Prostate gland (tissue), 2 donors: ENCODE data around the gene TFF3. TPM values are rescaled to one million over a fixed set of nuclear protein-coding genes. Genes with fewer than 3 reads are reported as not detected.

Source experiments
- DNase-seq: peaks from one replicate; pipeline ENCODE4 v3.0.0-alpha.2; 2019; ENCODE audit warnings: low spot score
- H3K27ac ChIP-seq, 2 donors: fragments of 200-600 bp; sonication (generic); 2 replicates each; pipeline ENCODE4 v1.5.1; 2017 to 2019
- H3K27me3 ChIP-seq: fragments of 200-600 bp; sonication (generic); replicated peaks from 2 replicates; pipeline ENCODE4 v1.5.1; 2019; ENCODE audit not compliant: insufficient read depth
- H3K36me3 ChIP-seq, 2 donors: fragments of 200-600 bp; sonication (generic); 1 replicate in 1 of 2; 2 replicates in 1 of 2; pipeline versions ENCODE4 v1.5.1 to v1.8.1; 2017 to 2019
- H3K4me1 ChIP-seq: fragments of 200-600 bp; sonication (generic); replicated peaks from 2 replicates; pipeline ENCODE4 v1.5.1; 2019
- H3K4me3 ChIP-seq, 2 donors: fragments of 200-600 bp; sonication (generic); 2 replicates each; pipeline ENCODE4 v1.5.1; 2017 to 2019
- H3K9me3 ChIP-seq: fragments of 200-600 bp; sonication (generic); 2 replicates; pipeline ENCODE4 v1.5.1; 2017
- POLR2A ChIP-seq: fragments of 450-650 bp; IDR thresholded peaks from one replicate; pipeline ENCODE4 v1.6.1; 2016; ENCODE audit warnings: antibody characterized with exemption, mild to moderate bottlenecking
- POLR2AphosphoS5 ChIP-seq: sonication (generic); formaldehyde crosslinking; IDR thresholded peaks from one replicate; pipeline ENCODE4 v1.6.1; 2017; ENCODE audit warnings: antibody characterized with exemption
- WGBS: methylation state at CpG from one replicate; pipeline ENCODE4 v1.1.5; 2018; 5-methylcytosine and 5-hydroxymethylcytosine counted together
- intact Hi-C: fragments of 100-400 bp; cut with DNase I; formaldehyde crosslinking; loops from one replicate; pipeline ENCODE4 v1.14.2; 2022
- total RNA-seq, 2 donors: library from RNA; depleted of rRNA; stranded (reverse); fragments of >200 nt; gene quantifications; one replicate each; pipeline ENCODE4 v1.1.0, GENCODE V29; 2016
- TF ChIP-seq, protein P1 (sequence below), 4 experiments: fragments of 200-600 bp in 2 of 4; fragments of 450-650 bp in 2 of 4; sonication (generic) in 2 of 4; IDR thresholded peaks; 1 replicate in 3 of 4; 2 replicates in 1 of 4; pipeline ENCODE4 v1.5.1; 2016 to 2019; ENCODE audit warnings: antibody characterized with exemption in 4 of 4, mild to moderate bottlenecking in 2 of 4, moderate library complexity in 2 of 4

Gene TFF3
- total RNA-seq, 2 donors from 2014 or later, result 30.6 to 49.8 TPM

DNA sequence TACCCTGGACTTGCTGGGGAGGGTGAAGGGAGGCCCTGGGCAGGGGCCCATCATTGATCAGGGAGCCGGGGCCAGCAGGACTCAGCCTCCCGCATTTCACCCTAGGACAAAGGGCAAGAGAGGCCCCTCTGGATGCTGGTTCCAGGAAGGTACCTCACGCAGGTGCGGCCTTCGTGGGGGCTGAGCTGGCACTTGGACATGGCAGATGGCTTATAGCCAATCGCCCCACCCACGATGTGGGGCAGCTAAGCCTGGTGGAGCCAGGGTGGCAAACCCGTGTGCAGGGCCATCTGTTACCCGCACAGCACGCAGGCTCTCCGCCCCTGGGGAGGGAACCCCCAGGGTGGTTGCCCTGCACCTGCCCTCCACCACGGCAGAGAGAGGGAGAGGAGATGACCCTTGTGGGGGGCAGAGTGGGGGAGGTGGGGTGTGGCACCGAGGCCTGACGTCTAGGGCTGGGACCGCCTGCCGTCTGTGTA lies 2.5 kb downstream of the TFF3 start:
- no peaks in the 10 kb centered on the region for H3K36me3 ChIP-seq
- H3K27ac ChIP-seq, result no peak overlapping the region
- WGBS, result 89% methylated on average over 14 of the region's 16 CpGs
- H3K4me3 ChIP-seq, result no peak overlapping the region
- no peaks in the 10 kb centered on the region for H3K27me3 ChIP-seq
- intact Hi-C loops, result no loop called here
- peaks cover 11% of the 10 kb centered on the region for H3K4me1 ChIP-seq
- DNase-seq, result no peak
- TF ChIP-seq, protein P1, sequence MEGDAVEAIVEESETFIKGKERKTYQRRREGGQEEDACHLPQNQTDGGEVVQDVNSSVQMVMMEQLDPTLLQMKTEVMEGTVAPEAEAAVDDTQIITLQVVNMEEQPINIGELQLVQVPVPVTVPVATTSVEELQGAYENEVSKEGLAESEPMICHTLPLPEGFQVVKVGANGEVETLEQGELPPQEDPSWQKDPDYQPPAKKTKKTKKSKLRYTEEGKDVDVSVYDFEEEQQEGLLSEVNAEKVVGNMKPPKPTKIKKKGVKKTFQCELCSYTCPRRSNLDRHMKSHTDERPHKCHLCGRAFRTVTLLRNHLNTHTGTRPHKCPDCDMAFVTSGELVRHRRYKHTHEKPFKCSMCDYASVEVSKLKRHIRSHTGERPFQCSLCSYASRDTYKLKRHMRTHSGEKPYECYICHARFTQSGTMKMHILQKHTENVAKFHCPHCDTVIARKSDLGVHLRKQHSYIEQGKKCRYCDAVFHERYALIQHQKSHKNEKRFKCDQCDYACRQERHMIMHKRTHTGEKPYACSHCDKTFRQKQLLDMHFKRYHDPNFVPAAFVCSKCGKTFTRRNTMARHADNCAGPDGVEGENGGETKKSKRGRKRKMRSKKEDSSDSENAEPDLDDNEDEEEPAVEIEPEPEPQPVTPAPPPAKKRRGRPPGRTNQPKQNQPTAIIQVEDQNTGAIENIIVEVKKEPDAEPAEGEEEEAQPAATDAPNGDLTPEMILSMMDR (IDR thresholded peaks at IDR 0.05), result no peak
- TF ChIP-seq POLR2A (no peak), POLR2AphosphoS5 (no peak)
- no peaks in the 10 kb centered on the region for H3K9me3 ChIP-seq

DNA sequence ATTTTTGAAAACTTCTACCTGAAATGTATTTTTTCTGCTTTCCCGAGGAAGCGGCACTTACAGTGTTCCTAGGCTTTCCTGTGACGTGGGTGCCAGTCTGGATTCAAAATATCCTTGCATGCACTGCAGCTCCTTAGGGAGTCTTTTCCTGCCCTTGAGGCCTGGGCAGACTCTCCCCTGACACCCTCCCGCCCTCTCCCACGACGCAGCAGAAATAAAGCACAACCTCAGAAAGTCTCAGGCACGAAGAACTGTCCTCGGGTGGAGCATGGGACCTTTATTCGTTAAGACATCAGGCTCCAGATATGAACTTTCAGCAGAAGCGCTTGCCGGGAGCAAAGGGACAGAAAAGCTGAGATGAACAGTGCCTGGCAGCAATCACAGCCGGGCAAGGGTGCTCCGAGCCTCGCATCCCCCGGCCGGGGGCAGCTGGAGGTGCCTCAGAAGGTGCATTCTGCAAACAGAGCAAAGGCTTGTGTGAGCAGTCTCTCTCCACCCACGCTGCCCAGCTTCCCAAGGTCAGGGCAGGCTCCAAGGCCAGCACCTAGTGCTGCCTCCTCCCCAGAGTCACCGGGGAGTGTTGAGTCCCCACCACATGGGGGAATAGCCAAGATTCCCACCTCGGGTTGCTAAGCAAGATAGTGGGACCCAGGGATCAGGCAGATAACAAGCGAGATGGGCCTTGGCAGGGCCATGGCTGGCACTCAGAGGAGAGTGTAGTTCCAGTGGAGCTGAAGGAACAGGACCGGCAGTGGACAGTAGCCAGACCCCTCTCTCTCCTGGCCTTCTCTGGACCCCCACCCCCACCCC lies 3.2 kb downstream of the TFF3 start:
- no peak overlapping the region for H3K27ac ChIP-seq
- no peak for DNase-seq
- TF ChIP-seq POLR2AphosphoS5 (no peak), POLR2A (no peak)
- TF ChIP-seq, protein P1 (IDR thresholded peaks at IDR 0.05), result no peak
- H3K4me1 ChIP-seq, result peaks cover 11% of the 10 kb centered on the region
- no peaks in the 10 kb centered on the region for H3K27me3 ChIP-seq
- intact Hi-C loops, result no loop called here
- no peaks in the 10 kb centered on the region for H3K9me3 ChIP-seq
- 89% methylated on average over 21 of the region's 21 CpGs for WGBS
- H3K4me3 ChIP-seq, result no peak overlapping the region
- no peaks in the 10 kb centered on the region for H3K36me3 ChIP-seq

DNA sequence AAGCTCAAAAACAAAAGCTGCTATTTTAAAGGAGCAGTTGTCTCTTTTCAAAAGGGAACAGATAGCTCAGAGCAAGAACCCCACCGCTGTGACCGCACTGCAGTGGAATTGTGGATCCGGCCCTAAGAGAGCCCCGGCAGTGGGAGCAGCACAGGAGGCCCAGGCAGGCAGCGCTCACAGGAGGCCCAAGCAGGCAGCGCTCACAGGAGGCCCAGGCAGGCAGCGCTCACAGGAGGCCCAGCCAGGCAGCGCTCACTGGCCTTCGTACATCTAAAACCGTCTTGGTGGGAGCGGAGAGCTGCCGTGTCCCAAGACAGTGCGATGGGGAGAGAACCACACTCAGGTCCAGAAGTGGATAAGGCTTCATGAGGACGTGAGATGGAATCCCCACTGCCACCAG lies 4.0 kb downstream of the TFF3 start:
- H3K4me3 ChIP-seq, result no peak overlapping the region
- DNase-seq, result no peak
- no peaks in the 10 kb centered on the region for H3K9me3 ChIP-seq
- no peaks in the 10 kb centered on the region for H3K27me3 ChIP-seq
- H3K36me3 ChIP-seq, result no peaks in the 10 kb centered on the region
- WGBS, result 95% methylated on average over 14 of the region's 14 CpGs
- peaks cover 11% of the 10 kb centered on the region for H3K4me1 ChIP-seq
- no peak for TF ChIP-seq POLR2AphosphoS5
- TF ChIP-seq, protein P1 (IDR thresholded peaks at IDR 0.05), result no peak
- TF ChIP-seq POLR2A, result no peak
- intact Hi-C loops, result no loop called here
- no peak overlapping the region for H3K27ac ChIP-seq

DNA sequence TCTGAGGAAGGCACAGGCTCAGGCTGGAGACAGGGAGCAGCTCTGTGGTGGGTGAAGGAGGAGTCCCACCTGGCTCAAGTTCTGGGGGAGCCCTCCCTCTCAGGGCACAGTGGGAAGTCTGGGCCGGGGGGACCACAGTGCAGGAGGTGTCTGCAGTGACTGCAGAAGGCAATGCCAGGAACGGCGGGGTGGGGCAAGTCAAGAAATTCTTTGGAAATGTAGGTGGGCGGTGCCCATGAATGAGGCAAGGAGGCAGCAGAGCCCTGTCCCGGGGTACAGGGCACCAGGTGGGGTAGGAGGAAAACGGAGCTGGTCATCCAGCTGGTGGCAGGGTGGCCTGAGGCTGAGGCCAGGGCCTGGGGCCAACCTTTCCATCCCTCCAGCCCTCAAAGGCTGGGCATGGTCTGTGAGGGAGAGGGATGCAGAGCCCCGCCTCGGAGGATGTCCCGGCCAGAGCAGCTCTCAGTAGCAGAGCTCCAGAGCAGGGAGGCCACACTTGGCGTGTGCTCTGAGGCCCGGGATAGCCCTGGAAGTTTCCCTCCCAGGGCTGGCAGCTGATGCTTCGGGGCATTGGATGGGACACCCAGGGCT lies 4.7 kb downstream of the TFF3 start:
- DNase-seq, result no peak
- no peaks in the 10 kb centered on the region for H3K9me3 ChIP-seq
- H3K36me3 ChIP-seq, result no peaks in the 10 kb centered on the region
- H3K4me3 ChIP-seq, result no peak overlapping the region
- no peaks in the 10 kb centered on the region for H3K27me3 ChIP-seq
- intact Hi-C loops, result no loop called here
- H3K27ac ChIP-seq, result no peak overlapping the region
- WGBS, result 86% methylated on average over 12 of the region's 12 CpGs
- no peak for TF ChIP-seq POLR2AphosphoS5
- TF ChIP-seq, protein P1 (IDR thresholded peaks at IDR 0.05), result no peak
- TF ChIP-seq POLR2A, result no peak
- H3K4me1 ChIP-seq, result peaks cover 9% of the 10 kb centered on the region
